Endothelial cell of umbilical vein (primary cell): ENCODE measurements around the gene COL9A1. TPM values are rescaled to one million over a fixed set of nuclear protein-coding genes. Genes with fewer than 3 reads are reported as not detected.

Source experiments
- BruUV-seq: library from RNA; stranded (reverse); fragments of 400-500 nt; replicated peaks from 2 replicates; lab custom pipeline; 2021; lab: Mats Ljungman, UMichigan
- CTCF ChIA-PET: fragments of 300-600, 350-600 bp; sonication (Branson Sonifier 250); formaldehyde crosslinking; loops from one replicate; lab custom pipeline; 2021; ENCODE audit warnings: antibody characterized with exemption, inconsistent platforms; lab: Charles Lee
- POLR2A ChIA-PET: fragments of 300-600, 350-600 bp; sonication (Branson Sonifier 250); formaldehyde crosslinking; loops from one replicate; lab custom pipeline; 2021; ENCODE audit warnings: antibody characterized with exemption, inconsistent platforms; lab: Charles Lee
- DNase-seq: peaks from one replicate; pipeline ENCODE4 v3.0.0-alpha.2; 2011; ENCODE audit warnings: low read depth, low spot score
- FAIRE-seq: peaks from 2 replicates; lab custom pipeline; 2011; peaks lifted over from hg19 to GRCh38; lab: Jason Lieb, UNC
- H2AFZ ChIP-seq: 2 replicates; pipeline ENCODE4 v1.6.0; 2012; ENCODE audit warnings: low read depth, low read length, control low read depth, inconsistent platforms
- H3K27ac ChIP-seq: 2 replicates; pipeline ENCODE4 v1.5.1; 2011; ENCODE audit warnings: low read depth, mild to moderate bottlenecking, control low read depth, low read length, moderate library complexity; ENCODE audit not compliant: insufficient read depth
- H3K27me3 ChIP-seq, 2 experiments: 2 replicates each; pipeline versions ENCODE4 v1.6.0 to v1.6.1; 2011; ENCODE audit warnings: low read length in 2 of 2, mixed read lengths in 1 of 2; ENCODE audit not compliant: control insufficient read depth in 2 of 2, insufficient read depth in 2 of 2
- H3K36me3 ChIP-seq, 2 experiments: 2 replicates in 1 of 2; 3 replicates in 1 of 2; pipeline ENCODE4 v1.5.1; 2011; ENCODE audit warnings: low read length in 2 of 2, mild to moderate bottlenecking in 1 of 2, moderate library complexity in 1 of 2; ENCODE audit not compliant: control insufficient read depth in 2 of 2, insufficient read depth in 2 of 2; ENCODE audit errors: extremely low read depth in 1 of 2
- H3K4me1 ChIP-seq: 3 replicates; pipeline ENCODE4 v1.5.1; 2011; ENCODE audit warnings: mild to moderate bottlenecking, low read length; ENCODE audit not compliant: control insufficient read depth, insufficient read depth; ENCODE audit errors: extremely low read depth
- H3K4me2 ChIP-seq: 2 replicates; pipeline ENCODE4 v1.6.1; 2011; ENCODE audit warnings: low read length, control low read depth, mixed read lengths; ENCODE audit not compliant: insufficient read depth
- H3K4me3 ChIP-seq, 3 experiments: fragments of 200-600 bp in 1 of 3; sonication (generic), shearing (Covaris generic) in 1 of 3; replicated peaks in 1 of 3; 2 replicates each; pipeline ENCODE4 v1.5.1; 2011 to 2016; ENCODE audit warnings: control low read depth in 3 of 3, low read length in 3 of 3, mild to moderate bottlenecking in 2 of 3, inconsistent platforms in 1 of 3, low read depth in 1 of 3, moderate library complexity in 1 of 3; ENCODE audit not compliant: insufficient read depth in 1 of 3
- H3K79me2 ChIP-seq: 2 replicates; pipeline ENCODE4 v1.6.0; 2012; ENCODE audit warnings: low read length, inconsistent platforms; ENCODE audit not compliant: control insufficient read depth, insufficient read depth
- H3K9ac ChIP-seq: replicated peaks from 2 replicates; pipeline ENCODE3; 2011; ENCODE audit warnings: low read length, control low read depth; ENCODE audit not compliant: insufficient read depth; ENCODE audit errors: extremely low read depth
- H3K9me1 ChIP-seq: replicated peaks from 3 replicates; pipeline ENCODE4 v1.6.0; 2011; ENCODE audit warnings: mild to moderate bottlenecking, low read length; ENCODE audit not compliant: control insufficient read depth, insufficient read depth; ENCODE audit errors: extremely low read depth
- H3K9me3 ChIP-seq: replicated peaks from 2 replicates; pipeline ENCODE4 v1.5.1; 2012; ENCODE audit warnings: low read length, inconsistent platforms; ENCODE audit not compliant: control insufficient read depth, insufficient read depth
- H4K20me1 ChIP-seq: replicated peaks from 2 replicates; pipeline ENCODE3; 2011; ENCODE audit warnings: mild to moderate bottlenecking, low read length; ENCODE audit not compliant: control insufficient read depth, insufficient read depth; ENCODE audit errors: extremely low read depth
- EZH2 ChIP-seq: IDR thresholded peaks from 2 replicates; pipeline ENCODE4 v1.6.1; 2012; ENCODE audit warnings: borderline replicate concordance, low read depth, mild to moderate bottlenecking, moderate library complexity, low read length, inconsistent platforms; ENCODE audit not compliant: severe bottlenecking
- FOS ChIP-seq: IDR thresholded peaks from 2 replicates; pipeline ENCODE4 v1.6.1; 2011; ENCODE audit warnings: mild to moderate bottlenecking, low read length, moderate library complexity, borderline replicate concordance; ENCODE audit not compliant: insufficient read depth
- GATA2 ChIP-seq: IDR thresholded peaks from 2 replicates; pipeline ENCODE4 v1.7.0; 2011; ENCODE audit warnings: low read depth, mild to moderate bottlenecking, moderate library complexity, mixed read lengths, low read length; ENCODE audit not compliant: insufficient read length, insufficient read depth
- JUN ChIP-seq: IDR thresholded peaks from 2 replicates; pipeline ENCODE4 v1.6.1; 2011; ENCODE audit warnings: borderline replicate concordance, low read depth; ENCODE audit not compliant: insufficient read length, insufficient read depth
- MAX ChIP-seq: IDR thresholded peaks from 2 replicates; pipeline ENCODE4 v1.6.1; 2011; ENCODE audit not compliant: insufficient read depth, insufficient read length
- MYC ChIP-seq: IDR thresholded peaks from one replicate; pipeline ENCODE4 v1.6.1; 2011; ENCODE audit warnings: mild to moderate bottlenecking, low read depth, low read length
- POLR2AphosphoS5 ChIP-seq: IDR thresholded peaks from 2 replicates; pipeline ENCODE4 v1.6.1; 2012; ENCODE audit warnings: low read depth, mild to moderate bottlenecking, control low read depth, low read length, moderate library complexity; ENCODE audit not compliant: insufficient read depth
- dilution Hi-C: fragments of 300-500 bp; cut with MboI; formaldehyde crosslinking; loops from one replicate; pipeline ENCODE4 v1.15.0; 2019; ENCODE audit warnings: low sequenced_read_pairs; ENCODE audit not compliant: extremely low pct_ligation_motif_present
- intact Hi-C: fragments of 100-400 bp; cut with micrococcal nuclease; formaldehyde crosslinking; loops from one replicate; pipeline ENCODE4 v1.10.0; 2022
- polyA plus RNA-seq, 4 experiments: library from polyadenylated mRNA; depleted of rRNA in 3 of 4; stranded (reverse) in 3 of 4; unstranded in 1 of 4; fragments of >200 nt; gene quantifications; 2 replicates each; pipeline versions ENCODE4 v1.2.1 to v1.2.3, GENCODE V29; 2011 to 2012; ENCODE audit warnings: missing spikeins in 1 of 4
- total RNA-seq: library from RNA; stranded (reverse); gene quantifications from 2 replicates; pipeline ENCODE4 v1.2.3, GENCODE V29; 2021
- TF ChIP-seq, protein P1 (sequence below), 2 donors: IDR thresholded peaks; 1 replicate in 1 of 2; 2 replicates in 1 of 2; pipeline ENCODE4 v1.5.1; 2011; ENCODE audit warnings: low read length in 2 of 2, mild to moderate bottlenecking in 2 of 2, moderate library complexity in 2 of 2, control low read depth in 1 of 2, inconsistent platforms in 1 of 2, low read depth in 1 of 2; ENCODE audit not compliant: insufficient read depth in 1 of 2; ENCODE audit errors: extremely low read depth in 1 of 2

The COL9A1 gene
- total and polyA plus RNA-seq, 2 donors (not counting 3 experiments of a cell fraction or from before 2014, with no cell fraction given), result not detected

DNA sequence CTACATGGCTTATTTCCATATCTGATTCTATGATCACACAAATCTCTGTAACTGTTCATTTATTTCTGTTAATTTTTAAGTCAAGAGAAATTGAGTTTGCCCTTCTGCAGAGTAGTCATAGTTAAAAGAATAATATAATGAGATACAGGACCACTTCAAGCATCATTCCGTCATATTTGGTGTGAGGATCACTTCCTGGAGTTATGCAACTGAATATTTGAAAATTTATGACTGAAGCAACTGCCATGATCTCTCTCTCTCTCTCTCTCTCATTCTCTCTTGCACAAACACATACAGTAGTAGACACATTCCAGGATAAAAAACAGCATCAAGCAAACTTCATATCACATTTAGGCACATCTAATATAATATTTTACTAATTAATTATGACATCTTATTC is 116.4 kb downstream of the COL9A1 start:
- H3K27ac ChIP-seq, result no peak overlapping the region
- no peaks in the 10 kb centered on the region for H3K27me3 ChIP-seq
- no peaks in the 10 kb centered on the region for H3K4me1 ChIP-seq
- no peaks in the 10 kb centered on the region for H3K79me2 ChIP-seq
- ChIA-PET CTCF (no interaction called here), POLR2A (no interaction called here)
- no peak overlapping the region for H2AFZ ChIP-seq
- no peaks in the 10 kb centered on the region for H3K9me1 ChIP-seq
- no peaks in the 10 kb centered on the region for H4K20me1 ChIP-seq
- no peak overlapping the region for H3K9ac ChIP-seq
- no peak overlapping the region for H3K4me2 ChIP-seq
- FAIRE-seq (no peak), DNase-seq (no peak)
- intact Hi-C loops (no loop called here), dilution Hi-C loops (no loop called here)
- no peaks in the 10 kb centered on the region for H3K36me3 ChIP-seq
- no peak for TF ChIP-seq MAX
- no peak for TF ChIP-seq MYC
- TF ChIP-seq, protein P1, sequence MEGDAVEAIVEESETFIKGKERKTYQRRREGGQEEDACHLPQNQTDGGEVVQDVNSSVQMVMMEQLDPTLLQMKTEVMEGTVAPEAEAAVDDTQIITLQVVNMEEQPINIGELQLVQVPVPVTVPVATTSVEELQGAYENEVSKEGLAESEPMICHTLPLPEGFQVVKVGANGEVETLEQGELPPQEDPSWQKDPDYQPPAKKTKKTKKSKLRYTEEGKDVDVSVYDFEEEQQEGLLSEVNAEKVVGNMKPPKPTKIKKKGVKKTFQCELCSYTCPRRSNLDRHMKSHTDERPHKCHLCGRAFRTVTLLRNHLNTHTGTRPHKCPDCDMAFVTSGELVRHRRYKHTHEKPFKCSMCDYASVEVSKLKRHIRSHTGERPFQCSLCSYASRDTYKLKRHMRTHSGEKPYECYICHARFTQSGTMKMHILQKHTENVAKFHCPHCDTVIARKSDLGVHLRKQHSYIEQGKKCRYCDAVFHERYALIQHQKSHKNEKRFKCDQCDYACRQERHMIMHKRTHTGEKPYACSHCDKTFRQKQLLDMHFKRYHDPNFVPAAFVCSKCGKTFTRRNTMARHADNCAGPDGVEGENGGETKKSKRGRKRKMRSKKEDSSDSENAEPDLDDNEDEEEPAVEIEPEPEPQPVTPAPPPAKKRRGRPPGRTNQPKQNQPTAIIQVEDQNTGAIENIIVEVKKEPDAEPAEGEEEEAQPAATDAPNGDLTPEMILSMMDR (IDR thresholded peaks at IDR 0.05; ENCODE audit: extremely low read depth in 1 of 2, insufficient read depth in 1 of 2, low read depth in 1 of 2, low read length in 2 of 2), result no peak
- no peak for TF ChIP-seq POLR2AphosphoS5
- no peak for TF ChIP-seq GATA2
- TF ChIP-seq FOS, result no peak
- TF ChIP-seq JUN, result no peak
- TF ChIP-seq EZH2, result no peak
- BruUV-seq, result no TSS peak
- H3K4me3 ChIP-seq, result no peak overlapping the region
- H3K9me3 ChIP-seq, result no peaks in the 10 kb centered on the region
